GM12874 (cell line): Measurements from ENCODE around the gene TRAPPC2B.

Experiments
- TF ChIP-seq, protein P1 (sequence below): IDR thresholded peaks from 2 replicates; pipeline ENCODE4 v1.5.1; 2011; ENCODE audit warnings: low read depth, mild to moderate bottlenecking, control low read depth, low read length, moderate library complexity; ENCODE audit not compliant: insufficient read depth

Gene TRAPPC2B

GRCh38 chr19:57351867-57352266, 11.5 kb upstream of the TRAPPC2B start:
- TF ChIP-seq, protein P1, sequence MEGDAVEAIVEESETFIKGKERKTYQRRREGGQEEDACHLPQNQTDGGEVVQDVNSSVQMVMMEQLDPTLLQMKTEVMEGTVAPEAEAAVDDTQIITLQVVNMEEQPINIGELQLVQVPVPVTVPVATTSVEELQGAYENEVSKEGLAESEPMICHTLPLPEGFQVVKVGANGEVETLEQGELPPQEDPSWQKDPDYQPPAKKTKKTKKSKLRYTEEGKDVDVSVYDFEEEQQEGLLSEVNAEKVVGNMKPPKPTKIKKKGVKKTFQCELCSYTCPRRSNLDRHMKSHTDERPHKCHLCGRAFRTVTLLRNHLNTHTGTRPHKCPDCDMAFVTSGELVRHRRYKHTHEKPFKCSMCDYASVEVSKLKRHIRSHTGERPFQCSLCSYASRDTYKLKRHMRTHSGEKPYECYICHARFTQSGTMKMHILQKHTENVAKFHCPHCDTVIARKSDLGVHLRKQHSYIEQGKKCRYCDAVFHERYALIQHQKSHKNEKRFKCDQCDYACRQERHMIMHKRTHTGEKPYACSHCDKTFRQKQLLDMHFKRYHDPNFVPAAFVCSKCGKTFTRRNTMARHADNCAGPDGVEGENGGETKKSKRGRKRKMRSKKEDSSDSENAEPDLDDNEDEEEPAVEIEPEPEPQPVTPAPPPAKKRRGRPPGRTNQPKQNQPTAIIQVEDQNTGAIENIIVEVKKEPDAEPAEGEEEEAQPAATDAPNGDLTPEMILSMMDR, result no peak

GRCh38 chr19:57355916-57356315, 7.4 kb upstream of the TRAPPC2B start:
- TF ChIP-seq, protein P1, result no peak

GRCh38 chr19:57357406-57357805, 5.9 kb upstream of the TRAPPC2B start:
- TF ChIP-seq, protein P1, result no peak

DNA sequence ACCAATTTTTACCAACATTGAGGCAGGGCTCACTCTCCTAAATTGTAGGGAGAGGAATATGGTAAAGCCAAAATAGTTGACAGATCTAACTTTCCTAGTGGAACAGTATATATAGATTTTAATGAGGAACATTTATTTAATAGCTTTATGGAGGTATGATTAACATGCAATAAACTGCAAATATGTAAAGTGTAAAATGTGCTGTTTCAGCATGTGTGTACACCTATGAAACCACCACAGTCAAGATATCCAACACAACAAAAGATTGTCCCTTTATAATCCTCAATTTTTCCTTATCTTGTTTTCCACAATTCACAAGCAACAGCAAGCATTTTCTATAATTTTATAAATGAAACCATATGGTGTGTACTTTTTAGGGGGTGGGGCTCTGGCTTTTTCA, 4.1 kb upstream of the TRAPPC2B start:
- TF ChIP-seq, protein P1, result no peak

DNA sequence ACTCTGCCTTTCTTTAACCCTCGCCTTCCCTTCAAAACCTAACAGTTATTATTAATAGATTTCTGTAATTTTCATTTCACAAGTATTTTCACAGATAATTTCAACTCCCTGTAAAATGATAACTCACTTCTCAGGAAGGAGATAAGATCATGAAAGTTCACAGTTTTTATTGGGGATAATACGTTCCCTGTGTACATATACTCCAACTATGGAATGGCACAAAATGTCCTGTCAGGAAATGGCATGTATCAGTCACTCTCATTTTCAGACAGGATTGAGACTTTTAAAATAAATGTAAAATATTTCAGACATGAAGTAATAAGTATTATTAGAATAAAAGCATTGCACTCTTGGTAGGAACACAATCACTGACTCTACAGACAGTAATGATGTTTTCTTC, 932 bp upstream of the TRAPPC2B start:
- TF ChIP-seq, protein P1, result no peak

- TF ChIP-seq, protein P1, result no peak
Measured at GRCh38 chr19:57363688-57364181, 384 bp downstream of the TRAPPC2B start.

- TF ChIP-seq, protein P1, result no peak
Measured at GRCh38 chr19:57366776-57367175, 3.4 kb downstream of the TRAPPC2B start.
